TTC549 (cell line): Measurements from ENCODE around the gene RYR3.
"Not testable (repeated sequence)": the region's sequence is repeated elsewhere in the genome, so short reads cannot be mapped to it uniquely, and the experiment has no call there.

ENCODE experiments used
- FAIRE-seq: peaks from 2 replicates; lab custom pipeline; 2012; peaks lifted over from hg19 to GRCh38; lab: Jason Lieb, UNC

Gene RYR3

GRCh38 chr15:33586786-33587697 lies 276.3 kb downstream of the RYR3 start:
- no peak for FAIRE-seq

DNA sequence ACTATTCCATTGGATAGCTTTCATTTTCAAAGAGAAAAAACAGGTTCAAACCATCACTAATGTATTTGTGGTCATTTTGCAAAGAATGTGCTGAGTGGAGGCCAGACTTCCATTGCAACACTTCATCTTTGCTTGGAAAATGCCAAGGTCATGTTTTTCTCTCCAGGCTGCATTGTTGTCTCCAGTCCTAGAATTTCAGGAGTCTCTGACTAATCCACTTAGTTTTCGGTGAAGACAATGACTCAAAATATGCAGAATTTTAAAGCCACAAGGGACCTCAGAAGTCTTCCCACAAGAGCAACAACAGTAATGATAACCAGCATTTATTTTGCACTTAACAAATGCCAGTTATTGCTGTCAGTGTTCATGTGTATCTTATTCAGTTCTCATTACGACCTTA lies 277.0 kb downstream of the RYR3 start:
- no peak for FAIRE-seq

GRCh38 chr15:33592864-33593263 lies 282.1 kb downstream of the RYR3 start:
- no peak for FAIRE-seq

DNA sequence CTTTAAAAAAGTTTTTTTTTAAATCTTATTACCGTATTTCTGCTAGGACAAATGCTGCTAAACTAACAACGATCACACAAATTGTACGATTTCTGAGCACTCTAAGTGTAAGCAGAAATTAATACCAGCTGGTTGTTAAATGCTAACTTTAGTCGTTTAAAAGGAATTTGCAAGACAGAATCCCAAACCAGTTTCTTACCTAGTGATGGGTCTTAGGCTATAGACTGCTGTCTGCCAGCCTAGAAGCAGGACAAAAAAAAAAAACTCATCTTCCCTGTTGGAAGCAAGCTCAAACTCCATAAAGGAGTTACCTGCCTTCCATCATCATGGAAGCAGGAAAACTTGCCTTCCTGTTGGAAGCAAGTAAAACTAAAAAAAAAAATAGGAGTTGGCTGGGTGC lies 287.6 kb downstream of the RYR3 start:
- not testable (repeated sequence) for FAIRE-seq

GRCh38 chr15:33600212-33600611 lies 289.4 kb downstream of the RYR3 start:
- FAIRE-seq = no peak

DNA sequence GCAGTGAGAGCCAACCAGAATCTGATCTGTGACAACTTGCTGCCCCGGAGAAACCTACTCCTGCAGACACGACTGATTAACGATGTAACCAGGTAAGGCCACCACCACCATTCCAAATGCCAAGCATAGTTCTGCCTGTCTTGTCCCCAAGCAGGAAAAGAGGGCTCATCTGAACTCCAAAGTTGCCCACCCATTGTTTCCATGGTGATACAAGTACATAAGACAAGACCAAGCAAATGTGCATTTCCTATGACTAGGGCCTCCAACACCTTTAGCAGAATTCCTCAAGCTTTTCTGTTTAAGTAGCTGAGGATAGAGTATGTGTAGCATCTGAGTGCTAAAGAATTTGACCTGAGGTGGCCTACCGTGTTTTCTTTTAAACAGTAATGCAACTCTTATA lies 290.7 kb downstream of the RYR3 start:
- no peak for FAIRE-seq

DNA sequence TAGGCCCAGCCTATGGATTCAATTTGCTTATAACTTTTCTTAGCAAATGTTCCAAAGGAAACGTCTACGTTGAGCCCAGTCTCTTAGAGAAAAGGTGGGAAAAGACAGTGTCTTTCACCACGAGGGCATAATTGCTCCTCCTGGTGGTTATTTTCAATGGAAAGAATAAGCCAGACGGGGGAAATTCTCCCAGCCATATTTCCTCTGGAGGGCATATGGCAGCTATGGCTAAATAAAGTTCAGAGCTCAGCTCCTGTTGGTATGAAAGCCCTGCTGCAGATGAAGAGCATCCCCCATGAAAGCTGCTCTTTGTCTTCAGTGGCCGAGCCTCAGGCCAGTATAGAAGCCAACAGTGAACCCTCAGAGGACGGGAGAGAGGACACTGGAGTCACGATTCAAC lies 297.9 kb downstream of the RYR3 start:
- FAIRE-seq = no peak

DNA sequence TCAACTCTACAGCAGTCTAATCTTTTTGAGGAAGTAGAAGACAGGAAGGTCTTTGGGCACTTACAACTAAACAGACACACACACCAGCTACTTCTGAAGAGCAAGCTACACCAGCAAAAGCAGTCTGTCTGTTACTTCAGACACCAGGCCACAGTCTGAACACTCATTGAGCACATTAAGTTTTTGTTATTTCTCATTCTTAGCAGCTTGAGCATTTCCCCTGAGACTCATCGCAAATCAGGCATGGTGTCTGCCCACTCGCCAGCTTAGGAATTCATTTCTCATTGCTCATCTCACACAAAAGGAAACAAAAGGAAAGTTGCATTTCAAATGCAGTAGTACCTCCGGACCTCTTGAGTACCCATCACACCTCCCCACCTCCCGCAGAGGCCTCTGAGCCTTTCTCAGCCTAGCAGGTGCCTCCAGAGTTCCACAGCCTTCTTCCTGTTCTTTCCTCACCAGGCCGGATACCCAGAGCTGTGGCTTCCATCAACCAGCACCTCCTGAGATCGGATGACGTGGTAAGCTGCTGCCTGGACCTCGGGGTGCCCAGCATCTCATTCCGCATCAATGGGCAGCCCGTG lies 302.0 kb downstream of the RYR3 start:
- FAIRE-seq = no peak

DNA sequence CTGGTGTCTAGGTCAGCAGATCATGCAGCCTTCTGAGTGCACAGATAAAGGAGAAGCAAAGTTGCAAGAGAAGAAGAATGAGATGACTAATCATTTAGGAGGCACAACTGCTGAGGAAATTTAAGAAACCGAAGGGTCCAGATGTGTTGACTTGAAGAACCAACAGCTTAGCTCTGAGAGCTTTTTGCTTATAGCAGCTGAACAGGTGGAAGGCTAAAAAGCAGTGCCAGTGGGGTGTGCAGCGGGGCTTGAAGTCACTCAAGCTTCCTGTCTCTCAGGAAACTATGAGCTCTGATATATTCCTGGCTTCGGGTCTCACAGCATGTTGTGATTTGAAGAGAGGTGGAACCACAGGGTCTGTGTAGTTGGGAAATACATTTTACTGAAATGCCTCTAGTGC lies 305.7 kb downstream of the RYR3 start:
- no peak for FAIRE-seq

GRCh38 chr15:33618350-33618749 lies 307.6 kb downstream of the RYR3 start:
- no peak for FAIRE-seq

- no peak for FAIRE-seq
Observed at GRCh38 chr15:33621141-33621540, 310.4 kb downstream of the RYR3 start.

DNA sequence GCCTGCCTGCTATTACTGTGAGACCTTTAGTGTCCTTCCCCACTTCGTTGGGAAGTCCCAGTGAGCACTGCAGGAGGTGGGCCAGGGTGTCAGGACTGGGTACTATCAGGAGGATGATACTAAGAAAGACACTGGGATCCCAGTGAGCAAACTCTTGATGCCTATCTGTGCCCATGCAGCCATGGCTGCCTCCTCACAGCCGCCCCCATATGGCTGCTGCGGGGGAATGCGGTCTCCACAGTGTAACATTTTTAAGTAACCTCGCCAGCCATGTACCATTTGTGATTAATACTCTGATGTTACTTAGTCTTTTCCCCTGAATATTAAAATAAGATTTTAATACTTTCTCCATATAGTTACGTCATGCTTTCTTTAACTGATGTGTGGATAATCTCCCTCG lies 312.2 kb downstream of the RYR3 start:
- FAIRE-seq = no peak

DNA sequence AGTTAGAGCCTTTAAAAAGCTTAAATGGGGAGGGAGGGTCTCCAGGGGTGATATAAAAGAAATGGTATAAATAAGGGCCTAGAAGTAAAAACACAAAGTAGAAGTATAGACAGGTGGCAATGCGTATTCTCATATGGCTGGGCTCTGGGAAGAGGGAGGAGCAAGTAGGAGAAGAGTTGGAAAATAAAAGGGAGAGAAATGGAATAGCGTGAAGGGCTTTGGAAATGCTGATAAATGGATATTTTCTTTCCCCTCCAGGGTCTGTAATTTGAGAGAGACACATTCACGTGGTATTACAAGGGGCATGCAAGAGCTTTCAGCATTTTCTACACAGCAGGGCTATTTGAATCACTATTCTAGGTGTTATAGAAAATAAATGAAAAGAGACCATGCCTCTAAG lies 313.7 kb downstream of the RYR3 start:
- no peak for FAIRE-seq

DNA sequence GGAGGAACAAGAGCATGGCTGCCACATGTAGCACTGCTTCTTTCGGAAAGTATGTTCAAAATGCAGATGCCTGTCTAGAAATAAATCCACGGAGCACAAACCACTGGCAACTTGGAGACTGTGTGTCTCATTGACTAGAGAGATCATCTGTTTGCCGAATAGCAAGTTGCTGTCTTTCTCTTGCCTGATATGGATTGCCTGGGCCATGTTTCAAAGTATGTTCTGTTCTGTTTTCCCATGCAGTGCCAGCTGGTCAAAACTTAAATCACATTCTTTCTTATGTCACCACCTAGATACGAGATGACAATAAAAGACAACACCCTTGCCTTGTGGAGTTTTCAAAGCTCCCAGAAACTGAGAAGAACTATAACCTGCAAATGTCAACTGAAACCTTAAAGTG lies 318.9 kb downstream of the RYR3 start:
- no peak for FAIRE-seq

DNA sequence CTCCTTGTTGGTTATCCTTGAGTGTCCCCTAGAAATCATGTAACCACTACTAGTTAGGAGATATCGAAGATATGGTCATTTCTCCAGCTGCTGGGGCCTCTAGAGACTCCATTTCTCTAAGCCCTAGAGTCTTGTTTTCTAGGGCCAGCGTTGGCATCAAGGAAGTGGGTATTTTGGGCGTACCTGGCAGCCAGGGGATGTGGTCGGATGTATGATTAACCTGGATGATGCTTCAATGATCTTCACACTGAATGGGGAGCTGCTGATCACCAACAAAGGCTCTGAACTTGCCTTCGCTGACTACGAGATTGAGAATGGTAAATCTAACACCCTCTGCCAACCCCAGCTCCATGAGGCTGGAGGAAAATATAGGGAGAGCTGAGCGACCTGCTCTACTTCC lies 325.5 kb downstream of the RYR3 start:
- no peak for FAIRE-seq

GRCh38 chr15:33636958-33637357 lies 326.2 kb downstream of the RYR3 start:
- FAIRE-seq = no peak

DNA sequence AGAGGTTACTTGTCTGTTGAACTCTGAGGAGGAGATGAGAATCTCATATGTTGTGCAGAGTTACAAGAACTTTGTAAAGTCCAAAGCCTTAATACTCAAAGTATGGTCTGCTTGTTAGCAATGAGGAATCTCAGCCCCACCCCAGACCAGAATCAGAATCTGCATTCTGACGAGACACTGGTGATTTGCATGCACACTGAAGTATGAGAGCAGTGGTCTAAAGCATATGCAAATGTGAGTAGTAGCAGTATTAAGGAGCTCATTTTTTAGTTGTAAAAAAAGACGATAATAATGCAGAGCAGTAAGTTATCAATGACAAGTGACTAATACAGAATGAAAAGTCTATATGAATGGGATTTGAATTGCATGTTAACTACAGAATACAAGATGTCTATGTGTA lies 327.7 kb downstream of the RYR3 start:
- FAIRE-seq = no peak

DNA sequence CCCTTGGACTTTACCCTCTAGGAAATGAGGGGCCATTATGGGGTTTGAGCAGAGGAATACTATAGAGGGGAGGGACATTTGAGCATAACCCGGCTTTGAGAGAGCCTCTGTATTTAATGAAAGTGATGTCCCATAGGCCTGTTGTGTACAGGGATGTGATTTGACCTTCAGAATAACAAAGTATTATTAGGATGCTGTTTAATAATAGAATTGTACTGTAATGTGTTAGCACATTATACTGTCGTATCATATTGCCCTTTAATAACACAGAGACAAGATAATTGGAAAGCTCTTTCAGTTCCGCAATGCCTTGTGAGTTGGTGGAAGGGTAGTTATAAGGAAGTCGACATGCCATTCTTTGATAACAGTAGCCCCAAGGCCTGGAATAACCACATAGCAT lies 328.3 kb downstream of the RYR3 start:
- FAIRE-seq = no peak

DNA sequence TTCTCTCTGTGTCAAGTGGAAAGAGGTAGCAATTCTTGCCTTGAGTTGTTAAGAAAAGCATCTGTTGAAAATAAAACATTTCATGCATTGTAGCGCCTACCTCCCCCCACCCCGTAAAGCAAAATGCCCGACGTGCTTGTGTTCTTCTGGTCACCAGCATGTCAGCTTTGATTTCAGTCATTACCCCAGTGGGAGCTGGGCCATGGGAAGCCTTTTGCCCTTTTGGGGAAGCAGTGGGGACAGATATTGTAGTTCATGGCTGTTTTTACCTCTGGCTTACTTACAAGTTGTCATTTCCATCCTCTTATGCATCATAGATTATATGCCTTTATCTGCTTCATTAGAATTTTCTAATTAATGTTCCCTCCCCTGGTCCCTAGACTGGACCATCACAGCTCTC lies 328.7 kb downstream of the RYR3 start:
- FAIRE-seq = no peak

- no peak for FAIRE-seq
Observed at GRCh38 chr15:33639978-33640377, 329.2 kb downstream of the RYR3 start.

DNA sequence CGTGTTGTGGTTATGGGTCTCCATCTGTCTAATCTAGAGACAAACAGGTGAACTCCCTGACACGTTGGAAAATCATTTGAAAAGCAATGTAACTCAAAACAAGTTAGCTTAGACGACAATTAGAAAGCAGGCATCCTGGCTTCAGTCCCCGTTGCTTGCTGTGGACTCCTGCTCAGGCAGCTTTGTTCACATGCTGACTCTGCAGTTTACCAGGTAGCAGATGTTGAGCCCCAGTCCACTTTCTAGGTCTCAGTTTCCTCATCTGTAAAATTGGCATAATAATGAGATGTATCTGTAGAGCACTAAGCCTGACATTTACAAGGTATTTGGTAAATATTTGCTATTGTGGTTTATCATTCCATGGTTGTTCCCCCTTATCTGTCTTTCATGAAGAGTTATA lies 330.3 kb downstream of the RYR3 start:
- no peak for FAIRE-seq

DNA sequence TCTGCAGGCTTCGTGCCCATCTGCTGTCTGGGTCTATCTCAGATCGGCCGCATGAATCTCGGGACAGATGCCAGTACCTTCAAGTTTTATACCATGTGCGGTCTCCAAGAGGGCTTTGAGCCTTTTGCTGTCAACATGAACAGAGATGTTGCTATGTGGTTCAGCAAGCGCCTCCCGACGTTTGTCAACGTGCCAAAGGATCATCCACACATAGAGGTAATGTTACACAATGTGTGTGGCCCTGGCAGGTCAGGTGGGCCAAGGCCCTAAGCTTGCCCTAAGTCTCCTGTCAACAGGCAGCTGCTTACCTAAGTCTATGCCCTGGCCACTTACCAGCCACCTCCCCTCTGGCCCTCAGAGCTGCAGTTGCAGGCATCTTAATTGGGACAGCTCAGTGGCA lies 333.5 kb downstream of the RYR3 start:
- no peak for FAIRE-seq

DNA sequence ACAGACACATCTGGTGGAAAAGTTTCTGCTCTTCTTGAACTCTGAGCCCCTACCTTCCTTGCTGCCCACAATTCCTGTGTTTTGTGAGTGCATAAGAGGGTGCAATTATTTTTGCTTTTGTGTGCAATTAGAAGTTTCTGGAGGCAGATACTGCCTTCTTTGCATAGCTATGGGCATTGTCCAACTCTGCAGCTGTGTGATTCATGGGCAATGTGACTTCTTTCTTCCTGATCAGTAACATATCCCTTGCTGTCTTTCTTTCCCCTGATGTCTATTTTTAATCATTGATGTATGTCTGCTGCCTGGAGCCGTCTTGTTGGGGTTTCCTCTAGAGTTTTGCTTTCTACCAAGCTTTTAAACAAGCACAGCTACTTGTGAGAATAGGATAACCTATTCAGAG lies 336.0 kb downstream of the RYR3 start:
- no peak for FAIRE-seq
